ENCODE measurements around the gene RPEL1. TPM values are rescaled to one million over a fixed set of nuclear protein-coding genes. Genes with fewer than 3 reads are reported as not detected.
"Not testable (repeated sequence)": the region's sequence is repeated elsewhere in the genome, so short reads cannot be mapped to it uniquely, and the experiment has no call there.

Gene RPEL1
- total RNA-seq, 2 donors from 2014 or later, result not detected

- no peak overlapping the region for H3K4me3 ChIP-seq
- intact Hi-C loops (cut with DNase I), result no loop called here
- WGBS, result 85% methylated on average over 7 of the region's 7 CpGs
- H3K4me1 ChIP-seq (replicated peaks), result no peaks in the 10 kb centered on the region
- H3K9me3 ChIP-seq, result no peaks in the 10 kb centered on the region
- no peaks in the 10 kb centered on the region for H3K27me3 ChIP-seq (replicated peaks; ENCODE audit: insufficient read depth)
- TF ChIP-seq POLR2AphosphoS5 (IDR thresholded peaks at IDR 0.05) (no peak), CTCF (IDR thresholded peaks at IDR 0.05) (no peak), POLR2A (IDR thresholded peaks at IDR 0.05) (no peak)
- no peak overlapping the region for H3K27ac ChIP-seq
- no peak for DNase-seq (ENCODE audit: low spot score)
- no peaks in the 10 kb centered on the region for H3K36me3 ChIP-seq
These were observed 43.4 kb upstream of the RPEL1 start for GRCh38 chr10:103202319-103202718.

GRCh38 chr10:103203466-103203865 is 42.2 kb upstream of the RPEL1 start:
- TF ChIP-seq CTCF (IDR thresholded peaks at IDR 0.05) (no peak), POLR2AphosphoS5 (IDR thresholded peaks at IDR 0.05) (no peak), POLR2A (IDR thresholded peaks at IDR 0.05) (no peak)
- H3K4me3 ChIP-seq, result no peak overlapping the region
- WGBS, result 92% methylated on average over 3 of the region's 3 CpGs
- no peaks in the 10 kb centered on the region for H3K36me3 ChIP-seq
- intact Hi-C loops (cut with DNase I), result no loop called here
- no peak for DNase-seq (ENCODE audit: low spot score)
- H3K27ac ChIP-seq, result no peak overlapping the region
- no peaks in the 10 kb centered on the region for H3K4me1 ChIP-seq (replicated peaks)
- no peaks in the 10 kb centered on the region for H3K9me3 ChIP-seq
- no peaks in the 10 kb centered on the region for H3K27me3 ChIP-seq (replicated peaks; ENCODE audit: insufficient read depth)

GRCh38 chr10:103204353-103205255 is 41.1 kb upstream of the RPEL1 start:
- TF ChIP-seq CTCF (IDR thresholded peaks at IDR 0.05) (no peak), POLR2AphosphoS5 (IDR thresholded peaks at IDR 0.05) (no peak), POLR2A (IDR thresholded peaks at IDR 0.05) (no peak)
- no peaks in the 10 kb centered on the region for H3K36me3 ChIP-seq
- H3K4me1 ChIP-seq (replicated peaks), result no peaks in the 10 kb centered on the region
- H3K27me3 ChIP-seq (replicated peaks; ENCODE audit: insufficient read depth), result no peaks in the 10 kb centered on the region
- DNase-seq (ENCODE audit: low spot score), result no peak
- WGBS, result 65% methylated on average over 8 of the region's 8 CpGs
- no peak overlapping the region for H3K27ac ChIP-seq
- intact Hi-C loops (cut with DNase I), result no loop called here
- no peaks in the 10 kb centered on the region for H3K9me3 ChIP-seq
- H3K4me3 ChIP-seq, result no peak overlapping the region

GRCh38 chr10:103205401-103205800 is 40.3 kb upstream of the RPEL1 start:
- DNase-seq (ENCODE audit: low spot score); H3K36me3 ChIP-seq; H3K9me3 ChIP-seq; intact Hi-C loops (cut with DNase I); H3K4me1 ChIP-seq (replicated peaks); H3K27ac ChIP-seq; H3K4me3 ChIP-seq; H3K27me3 ChIP-seq (replicated peaks; ENCODE audit: insufficient read depth): not testable (repeated sequence)
- WGBS, result 75% methylated on average over 4 of the region's 4 CpGs

- H3K4me3 ChIP-seq; H3K27ac ChIP-seq; DNase-seq (ENCODE audit: low spot score); H3K9me3 ChIP-seq; H3K36me3 ChIP-seq; intact Hi-C loops (cut with DNase I); H3K4me1 ChIP-seq (replicated peaks); H3K27me3 ChIP-seq (replicated peaks; ENCODE audit: insufficient read depth): not testable (repeated sequence)
- WGBS, result 73% methylated on average over 3 of the region's 3 CpGs
These were observed 39.0 kb upstream of the RPEL1 start for GRCh38 chr10:103206715-103207114.

- Histone ChIP-seq H3K27me3 (replicated peaks; ENCODE audit: insufficient read depth) (no peaks in the 10 kb centered on the region), H3K36me3 (no peaks in the 10 kb centered on the region), H3K4me1 (replicated peaks) (no peaks in the 10 kb centered on the region), H3K4me3 (no peak overlapping the region), H3K9me3 (no peaks in the 10 kb centered on the region), H3K27ac (no peak overlapping the region)
- DNase-seq (ENCODE audit: low spot score), result no peak
- TF ChIP-seq POLR2AphosphoS5 (IDR thresholded peaks at IDR 0.05), result no peak
- TF ChIP-seq POLR2A (IDR thresholded peaks at IDR 0.05), result no peak
- no peak for TF ChIP-seq CTCF (IDR thresholded peaks at IDR 0.05)
- intact Hi-C loops (cut with DNase I), result no loop called here
- WGBS, result 66% methylated on average over 2 of the region's 2 CpGs
These were observed 38.5 kb upstream of the RPEL1 start for GRCh38 chr10:103207141-103207540.

- H3K27me3 ChIP-seq (replicated peaks; ENCODE audit: insufficient read depth); H3K9me3 ChIP-seq; H3K4me1 ChIP-seq (replicated peaks); DNase-seq (ENCODE audit: low spot score); H3K27ac ChIP-seq; H3K36me3 ChIP-seq; H3K4me3 ChIP-seq; intact Hi-C loops (cut with DNase I): not testable (repeated sequence)
- 30% methylated on average over 3 of the region's 3 CpGs for WGBS
These were observed 38.0 kb upstream of the RPEL1 start for GRCh38 chr10:103207643-103208042.

GRCh38 chr10:103210262-103210661 is 35.4 kb upstream of the RPEL1 start:
- 96% methylated on average over 4 of the region's 4 CpGs for WGBS
- not testable (repeated sequence) for DNase-seq (ENCODE audit: low spot score); H3K27ac ChIP-seq

More at GRCh38 chr10:103210262-103210661, 35.4 kb upstream of the RPEL1 start:
- H3K4me1 ChIP-seq (replicated peaks); H3K4me3 ChIP-seq; H3K9me3 ChIP-seq; H3K36me3 ChIP-seq; H3K27me3 ChIP-seq (replicated peaks; ENCODE audit: insufficient read depth); intact Hi-C loops (cut with DNase I): not testable (repeated sequence)

Measured in prostate gland (tissue), 2 donors.